ENCODE data around the gene MANEAL. TPM values are rescaled to one million over a fixed set of nuclear protein-coding genes. Genes with fewer than 3 reads are reported as not detected.
A peak's percentile ranks its signal among the peaks of the same experiment; 100 is the strongest.

Gene MANEAL
- total and polyA plus RNA-seq, 2 of the 13 experiments (the other 11 are each of a cell fraction or from before 2014, with no cell fraction given) = 20.8 to 26.4 TPM

GRCh38 chr1:37793773-37794371 is at the start of gene MANEAL (continued):
- TF ChIP-seq NBN (conservative IDR thresholded peaks at IDR 0.05) (no peak), REL (CRISPR knock-in tag; conservative IDR thresholded peaks at IDR 0.05) (0 out of 2 replicates have a peak, but pooled peaks have one; percentile 52), TAF1 (CRISPR knock-in tag; IDR thresholded peaks at IDR 0.05) (peak; percentile 52), TOE1 (CRISPR knock-in tag; IDR thresholded peaks at IDR 0.05) (no peak), ZNF891 (CRISPR knock-in tag; IDR thresholded peaks at IDR 0.05) (no peak), ZNF781 (CRISPR knock-in tag; IDR thresholded peaks at IDR 0.05; ENCODE audit: borderline replicate concordance, not compliant biosample characterization) (no peak), ZBTB46 (CRISPR knock-in tag; IDR thresholded peaks at IDR 0.05; ENCODE audit: borderline replicate concordance) (no peak), TBX2 (CRISPR knock-in tag; IDR thresholded peaks at IDR 0.05; ENCODE audit: borderline replicate concordance) (no peak), SNAI1 (CRISPR knock-in tag; IDR thresholded peaks at IDR 0.05; ENCODE audit: borderline replicate concordance) (no peak), SALL1 (CRISPR knock-in tag; IDR thresholded peaks at IDR 0.05) (peak; percentile 53), ELF4 (CRISPR knock-in tag; IDR thresholded peaks at IDR 0.05; ENCODE audit: borderline replicate concordance) (no peak), CEBPB (IDR thresholded peaks at IDR 0.05; ENCODE audit: borderline replicate concordance, low read depth, low read length) (no peak), ATAD3A (CRISPR knock-in tag; IDR thresholded peaks at IDR 0.05) (no peak), HNRNPL (IDR thresholded peaks at IDR 0.05; ENCODE audit: low read depth, low read length) (no peak), NPAS2 (CRISPR knock-in tag; IDR thresholded peaks at IDR 0.05; ENCODE audit: borderline replicate concordance) (no peak), ARNT2 (CRISPR knock-in tag; IDR thresholded peaks at IDR 0.05; ENCODE audit: low read depth) (peak; percentile 53; the same call in 1 of the 2 replicates), ZMYM4 (CRISPR knock-in tag; IDR thresholded peaks at IDR 0.05) (peak; percentile 25; the same call in 1 of the 2 replicates), MAFG (CRISPR knock-in tag; IDR thresholded peaks at IDR 0.05) (no peak), ARID3A (IDR thresholded peaks at IDR 0.05; ENCODE audit: low read depth, low read length) (no peak), RNF2 (conservative IDR thresholded peaks at IDR 0.05; ENCODE audit: low read depth) (peak; percentile 84)
- TF ChIP-seq, protein P1, sequence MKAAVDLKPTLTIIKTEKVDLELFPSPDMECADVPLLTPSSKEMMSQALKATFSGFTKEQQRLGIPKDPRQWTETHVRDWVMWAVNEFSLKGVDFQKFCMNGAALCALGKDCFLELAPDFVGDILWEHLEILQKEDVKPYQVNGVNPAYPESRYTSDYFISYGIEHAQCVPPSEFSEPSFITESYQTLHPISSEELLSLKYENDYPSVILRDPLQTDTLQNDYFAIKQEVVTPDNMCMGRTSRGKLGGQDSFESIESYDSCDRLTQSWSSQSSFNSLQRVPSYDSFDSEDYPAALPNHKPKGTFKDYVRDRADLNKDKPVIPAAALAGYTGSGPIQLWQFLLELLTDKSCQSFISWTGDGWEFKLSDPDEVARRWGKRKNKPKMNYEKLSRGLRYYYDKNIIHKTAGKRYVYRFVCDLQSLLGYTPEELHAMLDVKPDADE (CRISPR knock-in tag; IDR thresholded peaks at IDR 0.05) = peak; percentile 78
- TF ChIP-seq, protein P2, sequence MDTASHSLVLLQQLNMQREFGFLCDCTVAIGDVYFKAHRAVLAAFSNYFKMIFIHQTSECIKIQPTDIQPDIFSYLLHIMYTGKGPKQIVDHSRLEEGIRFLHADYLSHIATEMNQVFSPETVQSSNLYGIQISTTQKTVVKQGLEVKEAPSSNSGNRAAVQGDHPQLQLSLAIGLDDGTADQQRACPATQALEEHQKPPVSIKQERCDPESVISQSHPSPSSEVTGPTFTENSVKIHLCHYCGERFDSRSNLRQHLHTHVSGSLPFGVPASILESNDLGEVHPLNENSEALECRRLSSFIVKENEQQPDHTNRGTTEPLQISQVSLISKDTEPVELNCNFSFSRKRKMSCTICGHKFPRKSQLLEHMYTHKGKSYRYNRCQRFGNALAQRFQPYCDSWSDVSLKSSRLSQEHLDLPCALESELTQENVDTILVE (CRISPR knock-in tag; IDR thresholded peaks at IDR 0.05) = no peak

All from HepG2 (cell line).